Stimulated activated CD4-positive, alpha-beta T cell treated with anti-CD3 and anti-CD28 coated beads, Interleukin-1b, Interleukin-23, amount 100 ng/mL, for 4 hours (primary cell): Measurements from ENCODE around the gene CAPN12.

Experiments used
- DNase-seq, 2 donors: peaks; one replicate each; pipeline ENCODE4 v3.0.0-alpha.2; 2020; ENCODE audit warnings: low read depth in 2 of 2

The CAPN12 gene

GRCh38 chr19:38697197-38697596, 47.1 kb downstream of the CAPN12 start:
- DNase-seq = no peak

- no peak for DNase-seq
Measured at GRCh38 chr19:38696729-38697055, 47.6 kb downstream of the CAPN12 start.

DNA sequence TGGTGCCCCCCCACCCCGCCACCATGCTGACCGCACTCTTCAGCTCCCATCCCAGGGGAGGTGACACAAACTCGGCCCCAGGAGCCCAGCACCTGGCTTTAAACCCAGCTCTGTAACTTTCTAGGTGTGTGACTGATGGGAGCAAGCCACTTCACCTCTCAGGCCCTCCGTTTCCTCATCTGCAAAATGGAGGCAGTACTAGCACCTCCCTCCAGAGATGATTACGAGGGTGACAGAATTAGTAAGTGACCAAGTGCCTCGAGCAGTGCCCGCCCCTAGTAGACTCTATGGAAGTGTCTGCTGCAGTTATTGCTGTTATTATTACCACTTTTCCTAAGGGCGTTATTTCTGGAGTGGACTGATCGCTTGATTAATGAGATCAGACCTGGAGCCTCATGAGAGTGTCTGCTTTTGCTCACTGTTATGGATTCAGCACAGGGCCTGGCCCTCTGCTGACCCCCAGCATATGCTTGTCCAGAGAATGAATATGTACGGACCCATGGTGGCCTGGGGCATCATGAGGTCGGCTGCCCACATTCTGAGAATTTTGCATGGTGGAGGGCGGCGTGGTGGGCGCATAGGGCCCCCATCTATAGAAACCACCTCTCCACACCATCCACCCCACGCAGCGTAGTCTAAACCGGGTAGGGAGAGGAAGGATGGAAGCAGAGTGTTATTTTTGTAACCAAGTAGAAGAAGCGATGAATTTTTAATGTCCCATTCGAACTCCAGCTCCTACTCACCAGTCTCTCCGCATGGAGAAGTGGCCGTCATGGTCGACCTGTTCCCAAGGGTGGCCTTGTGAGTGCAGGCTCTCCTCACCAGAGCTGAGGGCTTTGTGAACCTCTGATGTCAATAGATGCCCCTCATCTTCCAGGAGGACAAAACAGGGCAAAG, 48.2 kb downstream of the CAPN12 start:
- DNase-seq = no peak

DNA sequence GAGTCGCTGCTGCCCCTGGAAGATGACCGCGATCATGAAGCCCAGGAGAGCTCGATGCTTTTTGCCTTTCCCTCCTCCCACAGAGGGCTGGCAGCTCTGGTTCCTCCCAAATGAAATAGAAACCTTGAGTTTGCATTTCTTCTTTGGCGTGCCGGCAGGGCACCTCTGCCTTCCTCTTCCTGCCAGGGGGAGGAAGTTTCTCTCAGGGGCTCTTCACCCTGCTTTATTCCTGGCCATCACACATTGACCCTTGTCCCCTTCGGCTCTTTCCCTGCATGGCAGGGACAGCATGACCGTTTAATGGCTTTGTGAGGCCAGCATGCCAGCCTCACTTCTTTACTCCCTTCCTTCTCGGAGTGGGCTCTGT, 49.0 kb downstream of the CAPN12 start:
- DNase-seq = no peak

GRCh38 chr19:38693380-38694223, 50.7 kb downstream of the CAPN12 start:
- DNase-seq = no peak

GRCh38 chr19:38692458-38693379, 51.6 kb downstream of the CAPN12 start:
- no peak for DNase-seq

GRCh38 chr19:38691938-38692457, 52.3 kb downstream of the CAPN12 start:
- no peak for DNase-seq

- no peak for DNase-seq
Measured at GRCh38 chr19:38690832-38691231, 53.4 kb downstream of the CAPN12 start.

DNA sequence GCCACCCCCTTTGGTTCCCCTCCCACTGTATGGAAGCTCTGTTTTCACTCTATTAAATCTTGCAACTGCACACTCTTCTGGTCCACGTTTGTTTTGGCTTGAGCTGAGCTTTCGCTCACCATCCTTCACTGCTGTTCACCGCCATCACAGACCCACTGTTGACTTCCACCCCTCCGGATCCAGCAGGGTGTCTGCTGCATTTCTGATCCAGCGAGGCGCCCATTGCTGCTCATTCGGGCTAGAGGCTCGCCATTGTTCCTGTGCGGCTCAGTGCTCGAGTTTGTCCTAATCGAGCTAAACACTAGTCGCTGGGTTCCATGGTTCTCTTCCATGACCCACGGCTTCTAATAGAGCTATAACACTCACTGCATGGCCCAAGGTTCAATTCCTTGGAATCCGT, 54.1 kb downstream of the CAPN12 start:
- DNase-seq = no peak

GRCh38 chr19:38687837-38688378, 56.4 kb downstream of the CAPN12 start:
- DNase-seq = no peak

DNA sequence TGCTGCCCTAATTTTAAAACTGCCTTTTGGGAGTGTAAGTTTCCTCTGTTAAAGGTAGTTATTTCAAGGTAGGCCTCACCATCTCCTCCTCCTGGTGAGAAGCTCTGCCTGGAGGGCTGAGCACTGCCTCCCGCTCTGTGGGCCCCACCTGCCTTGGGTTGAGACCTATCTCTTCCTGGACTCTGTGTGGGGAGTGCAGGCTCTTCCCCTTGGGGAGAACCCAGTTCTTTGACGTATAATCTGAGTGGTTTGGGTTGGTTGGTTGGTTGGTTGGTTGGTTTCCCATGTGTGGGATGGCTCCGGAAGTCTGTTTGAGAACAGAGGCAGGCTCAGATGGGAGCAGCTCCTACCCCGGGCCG, 57.8 kb downstream of the CAPN12 start:
- no peak for DNase-seq

GRCh38 chr19:38685666-38686529, 58.4 kb downstream of the CAPN12 start:
- no peak for DNase-seq

GRCh38 chr19:38684862-38685665, 59.2 kb downstream of the CAPN12 start:
- DNase-seq = no peak

DNA sequence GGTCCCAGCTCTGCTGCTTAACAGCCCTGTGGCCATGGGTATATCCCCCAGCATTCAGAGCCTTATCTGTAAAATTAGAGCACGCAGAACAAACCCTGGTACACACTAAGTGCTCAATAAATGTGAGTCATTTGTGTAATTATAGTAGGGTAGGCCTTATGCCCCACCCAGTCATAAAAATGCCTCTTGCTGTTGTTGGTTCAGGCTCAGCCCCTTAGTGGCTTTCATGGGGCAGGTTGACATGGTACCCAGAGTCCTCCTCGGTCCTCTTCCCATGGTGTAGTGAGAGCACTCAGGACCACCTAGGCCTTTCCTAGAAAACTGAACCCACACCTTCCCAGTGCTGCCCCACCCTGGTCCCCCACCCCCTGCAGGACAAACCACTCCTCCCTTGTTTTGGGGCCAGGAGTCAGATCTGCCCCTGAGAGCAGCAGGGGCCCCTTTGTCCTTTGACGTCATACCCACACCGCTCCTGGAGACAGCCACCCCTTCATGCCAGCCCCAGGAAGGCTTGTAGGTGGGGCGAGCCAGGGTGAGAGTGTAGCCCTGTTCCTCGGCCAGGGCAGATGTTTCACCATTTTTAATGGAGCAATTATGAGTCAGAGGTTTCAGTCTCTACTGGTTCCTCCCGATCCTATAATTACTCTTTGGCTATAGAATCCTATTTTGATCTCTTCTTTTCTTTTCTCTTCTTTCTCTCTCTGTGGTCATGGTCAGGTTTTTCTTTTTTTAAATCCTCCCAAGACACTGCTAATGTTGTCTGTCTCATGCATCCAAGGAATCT, 60.0 kb downstream of the CAPN12 start:
- no peak for DNase-seq

DNA sequence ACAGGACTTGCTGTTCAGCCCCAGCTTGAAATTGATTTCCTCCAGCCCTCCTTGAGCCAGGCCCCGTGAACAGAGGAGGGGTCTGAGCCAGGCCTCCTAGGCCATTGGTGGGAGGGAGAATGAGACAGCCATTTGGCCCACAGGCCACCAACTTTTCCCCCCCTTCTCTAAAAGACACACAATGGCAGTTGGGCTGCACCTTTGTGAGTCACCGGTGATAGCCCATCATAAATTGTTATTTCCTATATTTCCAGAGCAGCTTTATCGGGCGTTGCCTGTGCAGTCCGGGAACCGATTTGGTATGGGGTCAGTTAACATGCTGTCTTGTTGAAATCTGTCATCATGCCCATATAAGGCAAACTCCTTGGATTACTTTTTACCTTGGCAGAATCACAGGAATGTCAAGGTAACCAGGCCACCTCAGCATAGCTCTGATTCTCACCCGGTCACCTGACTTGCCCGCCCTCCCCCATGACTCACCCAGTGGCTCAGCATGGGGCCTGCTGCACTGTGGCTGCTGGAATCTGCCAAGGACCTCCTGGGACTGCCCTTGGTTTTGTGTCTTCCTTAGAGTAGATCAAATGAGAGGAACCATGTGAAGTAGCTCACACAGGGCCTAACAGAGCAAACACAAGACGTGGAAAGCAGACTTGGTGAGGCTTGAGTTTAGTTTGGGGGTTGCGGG, 60.7 kb downstream of the CAPN12 start:
- DNase-seq = peak in 1 of 2 donors; percentile 23

GRCh38 chr19:38682872-38683392, 61.3 kb downstream of the CAPN12 start:
- no peak for DNase-seq

DNA sequence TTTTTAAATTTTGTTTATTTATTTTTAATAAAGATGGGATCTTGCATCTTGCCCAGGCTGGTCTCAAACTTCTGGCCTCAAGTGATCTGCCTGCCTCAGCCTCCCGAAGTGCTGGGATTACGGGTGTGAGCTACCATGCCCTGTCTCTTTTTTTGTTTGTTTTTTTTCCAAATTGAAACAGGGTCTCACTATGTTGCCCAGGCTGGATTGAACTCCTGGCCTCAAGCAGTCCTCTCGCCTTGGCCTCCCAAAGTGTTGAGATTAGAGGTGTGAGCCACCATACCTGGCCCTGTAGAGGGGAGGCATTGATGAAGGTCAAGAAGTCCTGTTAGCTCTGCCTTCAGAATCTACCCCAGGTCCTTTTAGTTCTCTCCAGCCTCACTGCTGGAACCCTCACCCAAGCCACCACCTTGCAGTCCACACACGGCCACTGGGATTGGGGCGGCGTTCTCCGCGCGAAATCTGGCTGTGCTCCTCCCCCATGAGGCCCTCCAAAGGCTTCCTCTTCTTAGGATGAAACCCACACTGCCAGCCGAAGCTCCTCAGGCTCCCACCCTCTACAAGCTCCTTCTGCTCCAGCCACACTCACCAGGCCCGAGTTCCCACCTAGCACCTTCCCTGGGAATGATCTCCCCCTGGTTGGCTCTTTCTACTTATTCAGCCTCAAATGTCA, 61.9 kb downstream of the CAPN12 start:
- DNase-seq = no peak
